NCI-H2227 (cell line): Measurements from ENCODE around the gene CD52.

Source experiments
- DNase-seq: peaks from one replicate; lab custom pipeline; 2025; ENCODE audit not compliant: unreplicated experiment; lab: John Stamatoyannopoulos, UW

Gene CD52

DNA sequence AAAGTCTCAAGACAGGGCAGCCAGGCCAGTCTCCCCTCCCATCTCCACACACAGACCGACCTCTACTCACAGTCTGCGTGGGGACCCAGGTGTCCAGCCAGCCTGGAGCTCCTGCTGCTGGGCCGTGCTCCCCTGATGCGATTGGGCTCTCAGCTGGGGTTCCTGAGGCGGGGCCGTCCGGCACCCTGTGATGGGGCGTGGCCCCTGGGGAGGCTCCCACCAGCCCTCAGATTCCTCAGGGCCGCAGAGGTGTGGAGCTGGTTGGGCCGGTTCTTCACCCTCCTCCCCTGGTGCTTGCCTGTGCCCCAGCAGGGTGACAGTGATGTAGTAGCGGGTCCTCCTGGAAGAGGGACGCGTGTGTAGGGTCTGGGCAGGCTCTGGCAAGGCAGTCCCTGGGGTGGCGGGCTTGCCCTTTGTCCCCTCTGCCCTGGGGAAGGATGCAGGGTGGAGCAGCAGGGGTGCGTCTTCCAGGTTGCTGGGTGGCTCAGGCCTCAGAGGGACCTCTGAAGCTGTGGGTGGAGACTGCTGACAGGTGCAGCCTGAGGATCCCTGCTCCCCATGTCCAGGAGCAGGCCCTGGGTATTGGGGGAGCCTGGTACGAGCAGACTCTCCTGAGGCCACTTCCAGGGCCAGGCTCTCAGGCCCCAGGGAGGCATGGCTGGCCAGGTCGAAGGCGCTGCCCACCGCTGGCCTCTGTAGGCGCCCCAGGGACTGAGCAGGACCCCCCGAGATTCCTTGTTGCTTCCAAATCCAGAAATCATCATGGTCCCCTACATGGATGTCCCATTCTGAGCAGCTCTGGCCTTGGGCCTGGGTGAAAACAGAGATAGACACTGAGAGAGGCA is 36.4 kb downstream of the CD52 start, which contains the start of gene CRYBG2:
Gene CRYBG2 (minus strand): TSS at position 155 of the 845 bp plus-strand sequence. CDS start 7,473 bp downstream, outside the sequence.
- no peak for DNase-seq

DNA sequence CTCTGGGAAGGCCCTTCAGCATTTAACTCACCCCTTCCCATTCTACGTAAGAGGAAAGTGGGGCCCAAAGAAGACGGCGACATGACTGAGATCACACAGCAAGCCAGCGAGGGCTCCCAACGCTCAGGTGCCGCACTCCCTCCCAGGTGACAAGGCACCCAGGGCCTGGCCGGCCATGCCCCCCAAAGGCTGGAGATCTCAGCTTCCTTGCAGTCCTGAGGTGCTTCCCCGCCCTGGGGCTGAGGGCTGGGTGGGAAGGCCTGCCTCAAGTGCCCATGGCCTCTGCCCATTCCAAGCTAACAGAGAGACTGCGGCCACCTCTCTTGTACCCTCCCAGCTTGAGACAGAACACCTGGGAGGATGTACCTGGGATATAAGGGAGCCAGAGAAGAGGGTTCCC is 37.2 kb downstream of the CD52 start:
- DNase-seq = no peak

DNA sequence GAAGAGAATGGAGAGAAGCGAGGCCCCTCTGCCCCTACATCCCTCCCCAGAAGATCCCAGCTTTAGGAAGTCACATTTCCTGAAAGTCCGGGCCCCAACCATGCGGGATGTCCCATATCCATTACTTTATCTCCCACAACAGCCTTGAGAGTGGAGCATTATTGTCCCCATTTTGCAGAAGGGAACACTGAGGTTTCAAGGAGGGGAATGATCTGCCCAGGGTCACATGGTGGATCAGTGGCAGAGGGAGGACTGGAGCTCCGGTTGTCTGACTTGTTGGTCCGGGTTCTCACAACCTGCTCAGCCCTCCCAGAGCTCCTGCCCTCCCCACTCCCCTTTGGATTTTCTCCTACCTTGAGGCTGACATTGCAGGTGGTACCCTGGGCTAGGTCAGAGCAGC is 38.3 kb downstream of the CD52 start:
- no peak for DNase-seq

DNA sequence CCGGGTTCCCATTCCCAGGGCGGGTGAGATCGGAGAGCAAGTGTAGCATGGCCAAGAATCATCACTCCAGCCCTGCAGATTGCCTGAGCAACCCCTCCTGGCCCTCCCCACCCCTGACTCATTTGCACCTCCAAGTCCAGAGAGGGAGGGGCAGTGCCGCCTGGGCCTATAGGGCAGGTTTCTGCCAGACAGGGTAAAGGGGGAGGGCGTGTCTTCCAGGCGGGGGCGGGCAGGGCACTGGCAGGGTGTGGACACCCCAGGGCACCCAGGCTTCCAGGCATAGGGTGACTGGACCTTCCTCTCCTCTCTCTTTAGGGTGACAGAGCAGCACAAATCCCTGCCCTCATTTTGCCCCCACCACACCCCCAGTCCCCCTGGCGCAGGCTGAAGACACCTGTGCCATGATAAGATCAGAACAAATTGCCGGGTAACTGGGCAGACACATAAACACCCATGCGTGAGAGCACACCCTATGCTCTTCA is 39.4 kb downstream of the CD52 start:
- no peak for DNase-seq

DNA sequence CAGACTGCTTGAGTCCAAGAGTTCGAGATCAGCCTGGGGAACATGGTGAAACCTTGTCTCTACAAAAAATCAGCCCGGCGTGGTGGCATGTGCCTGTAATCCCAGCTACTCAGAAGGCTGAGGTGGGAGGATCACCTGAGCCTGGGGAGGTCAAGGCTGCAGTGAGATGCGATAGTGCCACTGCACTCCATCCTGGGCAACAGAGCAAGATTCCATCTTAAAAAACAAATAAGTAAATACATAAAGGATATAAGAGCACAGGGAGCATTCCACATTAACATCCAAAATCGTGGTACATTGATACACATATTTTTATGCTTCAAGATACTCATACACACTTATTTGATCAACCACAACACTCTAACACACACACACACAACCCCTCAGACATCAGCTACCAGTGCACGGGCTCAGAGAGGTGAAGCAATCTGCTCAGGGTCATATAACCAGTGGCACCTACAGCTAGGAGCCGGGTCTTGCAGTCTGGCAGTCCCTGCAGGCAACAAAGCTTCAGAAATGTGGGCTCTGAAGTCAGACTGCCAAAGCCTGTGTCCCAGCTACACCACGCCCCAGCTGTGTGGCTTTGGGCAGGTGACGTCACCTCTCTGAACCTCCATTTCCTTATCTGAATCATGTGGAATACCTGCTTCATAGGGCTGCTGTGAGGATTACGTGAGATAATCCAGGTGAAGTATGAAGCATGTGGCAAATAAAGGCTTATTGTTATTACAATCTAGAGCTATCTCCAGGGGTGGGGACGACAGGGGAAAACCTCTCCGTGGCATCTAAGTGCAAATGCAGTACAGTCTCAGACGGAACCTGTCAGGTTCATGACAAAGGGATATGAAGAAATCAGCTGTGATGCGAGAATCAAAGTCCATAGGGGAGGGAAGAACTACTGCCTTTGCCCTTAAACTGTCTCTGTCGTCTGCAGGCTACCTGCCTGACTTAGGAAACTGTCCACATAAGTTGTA is 40.9 kb downstream of the CD52 start:
- no peak for DNase-seq

DNA sequence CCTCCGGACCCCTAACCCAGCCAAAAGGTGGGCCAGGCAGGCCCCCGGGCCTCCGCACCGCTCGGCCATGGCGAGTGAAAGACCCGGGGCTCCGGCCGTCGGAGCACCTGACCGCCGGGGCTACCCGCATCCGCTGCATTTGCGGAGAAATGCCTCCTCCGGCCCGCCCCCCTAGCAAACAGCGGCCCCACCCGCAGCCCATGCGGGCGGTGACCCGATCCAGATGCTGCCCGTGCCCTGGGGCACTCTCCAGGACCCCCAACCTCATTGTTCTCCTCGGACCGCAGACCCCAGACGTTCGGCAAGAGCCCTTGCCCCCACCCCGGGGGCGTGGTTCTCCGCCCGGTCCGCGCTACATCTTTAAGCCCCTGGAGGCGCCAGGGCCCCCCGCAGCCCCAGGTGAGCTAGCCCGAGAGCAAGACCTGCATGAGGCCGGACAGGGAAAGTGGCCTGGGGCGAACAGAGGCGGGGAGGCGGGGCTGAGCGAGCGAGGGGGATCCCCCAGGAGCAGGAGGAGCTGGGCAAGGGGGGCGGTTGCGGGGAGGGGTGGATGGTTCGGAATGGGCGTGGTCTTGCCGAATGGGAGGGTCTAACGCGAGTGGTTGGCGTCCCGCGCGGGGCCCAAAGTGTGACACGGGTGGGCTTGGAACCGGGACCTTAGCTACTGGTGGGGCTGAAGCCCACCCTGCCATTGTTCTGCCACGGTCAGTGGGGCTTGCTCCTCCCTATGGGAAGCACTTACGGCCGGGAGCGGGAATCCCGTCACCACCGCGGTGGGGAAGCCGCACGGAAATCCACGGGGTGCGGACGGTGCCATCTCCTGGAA is 42.4 kb downstream of the CD52 start:
- peak; percentile 66 for DNase-seq

DNA sequence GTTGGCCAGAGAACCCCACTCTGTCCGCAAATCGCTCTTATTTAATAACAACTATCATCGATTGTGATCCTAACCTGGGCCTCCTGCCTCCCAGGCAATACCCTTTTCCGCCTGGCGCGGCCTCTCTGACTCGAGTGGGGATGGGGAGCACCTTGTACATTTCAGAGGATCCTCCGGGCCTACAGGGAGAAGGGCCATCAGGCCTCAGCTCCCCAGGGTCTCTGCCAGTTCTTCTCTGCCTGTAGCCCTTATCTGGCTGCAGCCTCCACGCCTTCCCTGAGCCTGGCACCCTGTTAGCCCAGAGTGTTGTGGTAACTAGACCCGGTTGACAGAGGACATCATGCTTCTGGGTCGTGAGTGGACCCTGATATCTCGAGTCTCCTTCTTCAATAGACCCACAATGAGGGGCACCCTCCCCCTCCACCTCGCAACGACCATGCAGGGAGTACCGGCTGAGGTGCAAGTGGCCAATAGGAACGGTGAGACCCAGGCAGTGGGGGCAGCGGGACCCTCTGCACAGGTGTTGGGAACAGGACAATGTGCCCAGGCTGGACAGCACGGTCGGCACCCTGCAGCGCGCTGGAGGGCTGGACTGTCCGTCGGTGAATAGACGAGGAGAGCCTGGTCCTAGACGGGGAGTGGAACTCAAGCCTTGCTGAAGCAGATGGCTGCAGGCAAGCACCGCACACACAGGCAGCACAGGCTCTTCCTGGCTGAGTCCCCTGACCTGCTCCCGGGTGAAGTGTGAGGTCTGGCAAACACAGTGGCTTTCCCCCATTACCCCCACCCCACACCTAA is 43.2 kb downstream of the CD52 start:
- DNase-seq = no peak

DNA sequence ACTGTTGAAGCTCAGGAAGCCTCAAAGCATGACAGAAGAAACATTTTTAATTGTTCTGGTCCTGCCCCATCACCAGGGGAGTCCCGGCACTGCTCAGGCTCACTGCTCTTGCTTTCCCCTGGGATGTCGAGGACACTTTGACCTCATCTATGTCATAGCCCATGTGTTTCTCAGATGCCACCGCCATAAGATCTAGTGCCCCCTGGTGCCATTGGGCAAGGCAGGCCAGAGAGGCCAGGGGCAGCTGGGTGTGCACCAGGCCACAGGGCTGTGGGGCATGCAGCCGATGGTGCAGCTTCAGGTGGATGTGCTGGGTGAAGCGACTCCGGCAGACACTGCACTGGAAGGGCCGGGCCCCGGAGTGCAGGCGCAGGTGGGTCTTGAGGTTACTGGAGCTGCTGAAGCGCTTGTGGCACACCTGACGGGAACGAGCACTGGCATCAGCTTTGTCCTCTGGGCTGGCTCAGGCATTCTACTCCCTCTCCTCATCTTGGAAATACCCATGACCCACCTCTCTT is 43.9 kb downstream of the CD52 start:
- no peak for DNase-seq

DNA sequence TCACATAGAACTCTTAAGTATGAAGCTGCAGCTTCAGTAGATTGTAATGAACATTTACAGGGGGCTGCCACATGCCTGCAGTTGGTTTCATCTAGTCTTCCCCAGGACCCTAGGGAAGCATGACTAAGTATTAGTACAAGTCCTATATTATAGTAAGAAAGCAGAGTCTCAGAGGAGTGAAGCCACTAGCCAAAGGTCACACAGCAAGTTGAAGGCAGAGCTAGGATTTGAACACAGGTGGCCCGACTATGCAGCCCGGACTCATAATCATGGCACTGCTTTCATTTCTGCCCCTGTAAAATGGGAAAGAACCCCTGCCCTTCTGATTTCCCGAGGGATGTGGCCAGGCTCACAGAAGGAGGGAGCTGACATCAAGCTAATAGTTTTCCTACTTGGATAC is 44.6 kb downstream of the CD52 start:
- no peak for DNase-seq

DNA sequence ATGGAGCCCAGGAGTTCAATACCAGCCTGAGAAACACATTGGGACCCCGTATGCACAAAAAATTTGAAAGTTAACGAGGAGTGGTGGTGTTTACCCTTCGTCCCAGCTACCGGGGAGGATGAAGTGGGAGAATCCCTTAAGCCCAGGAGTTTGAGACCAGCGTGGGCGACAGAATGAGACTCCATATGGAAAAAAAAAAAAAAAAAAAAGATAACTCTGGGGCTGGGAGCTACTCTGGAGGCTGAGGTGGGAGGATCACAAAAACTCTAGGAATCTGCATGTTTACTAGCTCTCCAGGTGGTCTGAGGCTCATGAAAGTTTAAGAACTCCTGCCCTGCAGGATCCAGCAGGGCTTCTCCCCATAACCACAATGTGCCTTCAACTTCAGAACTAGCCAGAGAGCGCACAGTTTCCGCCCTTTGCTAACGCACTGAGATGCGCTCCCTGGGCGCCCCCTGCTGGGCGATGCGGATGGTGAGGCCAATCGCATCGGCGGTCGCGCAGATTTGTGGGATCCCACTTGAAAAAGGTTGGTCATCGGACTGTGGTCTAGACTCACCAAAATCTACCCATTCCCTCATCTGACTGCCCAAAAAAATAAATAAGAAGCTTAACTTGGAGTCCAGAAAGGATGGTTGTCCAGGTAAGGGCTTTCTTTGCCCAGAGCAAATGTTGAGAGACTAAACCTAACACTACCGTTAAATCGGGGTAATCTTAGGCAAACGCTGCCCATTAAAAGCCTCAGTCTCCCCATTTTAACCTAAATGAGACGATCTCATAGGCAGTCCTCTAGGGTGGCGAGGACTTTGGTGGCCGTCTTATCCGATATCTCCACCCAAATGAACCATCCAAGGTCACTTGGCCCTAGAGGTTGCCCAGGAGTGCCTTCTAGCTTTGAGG is 46.0 kb downstream of the CD52 start:
- DNase-seq = no peak

DNA sequence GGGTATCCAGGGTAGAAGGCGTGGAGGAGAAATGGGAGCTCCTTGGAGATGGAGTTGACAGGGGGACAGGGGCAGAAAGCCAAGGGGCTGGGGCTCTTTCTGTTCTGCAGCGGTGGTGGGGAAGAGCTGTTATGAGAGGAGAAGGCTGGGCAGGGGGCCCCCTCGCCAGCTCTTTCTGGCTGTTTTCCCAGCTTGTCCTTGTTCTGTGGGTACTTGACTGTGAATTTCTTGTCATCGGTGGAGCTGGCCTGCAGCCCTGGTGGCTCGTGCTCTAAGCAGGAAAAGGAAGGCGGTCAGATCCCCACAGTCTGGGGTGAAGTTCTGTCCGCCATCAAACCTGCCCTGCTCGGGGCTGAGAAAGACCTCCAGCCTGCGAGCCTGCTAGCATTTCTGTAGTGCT is 47.2 kb downstream of the CD52 start:
- DNase-seq = no peak

DNA sequence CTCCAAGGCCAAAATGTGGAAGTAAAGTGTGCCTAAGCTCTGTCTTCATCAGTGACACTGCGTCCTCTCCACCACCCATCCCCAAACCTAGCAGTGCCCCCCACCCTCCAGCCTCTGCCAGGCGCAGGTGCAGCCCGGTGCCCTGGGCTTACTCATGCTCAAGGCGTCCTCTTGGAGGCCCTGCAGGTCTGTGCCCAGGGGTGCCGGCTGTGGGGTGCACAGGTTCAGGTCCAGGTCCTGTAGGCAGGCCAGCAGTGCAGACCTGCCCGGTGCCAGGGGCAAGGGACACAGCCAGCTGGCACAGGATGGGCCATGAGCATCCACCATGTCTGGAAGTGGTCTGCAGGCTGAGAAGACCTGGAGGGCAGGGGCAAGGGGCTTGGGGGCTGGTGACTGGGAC is 49.7 kb downstream of the CD52 start:
- no peak for DNase-seq

DNA sequence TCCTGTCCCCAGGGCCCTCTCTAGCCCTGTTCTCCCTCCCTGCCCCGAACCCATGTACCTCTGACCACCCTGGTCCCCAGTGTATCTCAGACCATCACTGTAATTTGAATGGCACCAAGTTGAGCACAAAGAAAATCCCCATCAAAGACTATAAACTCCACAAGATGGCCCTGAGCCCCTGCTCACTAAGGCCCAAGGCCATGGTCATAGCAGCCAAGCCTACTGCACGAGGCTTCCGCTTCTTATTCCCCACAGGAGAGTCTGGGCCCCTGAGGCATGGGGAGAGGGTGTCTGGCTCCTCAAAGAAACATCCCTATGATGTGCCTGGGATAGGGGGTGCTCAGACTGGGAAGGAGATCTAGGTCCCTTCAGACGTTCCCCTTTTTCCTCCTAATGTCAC is 50.2 kb downstream of the CD52 start:
- DNase-seq = no peak

DNA sequence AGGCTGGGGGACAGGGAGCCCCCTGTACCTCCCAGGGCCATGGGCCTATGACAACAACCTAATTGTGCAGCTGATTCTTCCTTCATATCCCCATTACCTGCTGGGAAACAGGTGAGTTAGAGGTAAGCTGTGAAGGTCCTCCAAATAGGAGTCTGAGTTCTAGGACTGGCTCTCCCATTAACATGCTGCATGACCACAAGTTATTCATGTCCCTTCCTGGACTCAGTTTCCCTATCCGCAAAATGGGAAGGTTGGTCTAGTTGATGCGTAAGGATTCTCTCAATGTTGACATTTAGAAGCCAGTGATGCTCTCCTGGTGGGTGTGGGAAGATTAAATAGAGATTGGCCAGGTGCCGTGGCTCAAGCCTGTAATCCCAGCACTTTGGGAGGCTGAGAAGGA is 50.7 kb downstream of the CD52 start:
- DNase-seq = no peak
